AG04450 (cell line): ENCODE results near the gene PELI1. TPM values are rescaled to one million over a fixed set of nuclear protein-coding genes. Genes with fewer than 3 reads are reported as not detected.

Experiments used
- CTCF ChIA-PET: fragments of 300-600, 350-600 bp; formaldehyde crosslinking; extraction: SDS; loops from one replicate; lab custom pipeline; 2022; ENCODE audit warnings: antibody characterized with exemption, inconsistent platforms; lab: Charles Lee
- POLR2A ChIA-PET: fragments of 350-600 bp; formaldehyde crosslinking; extraction: SDS; loops from one replicate; lab custom pipeline; 2021; ENCODE audit warnings: antibody characterized with exemption, inconsistent platforms; lab: Yijun Ruan, JAX
- DNase-seq: peaks from one replicate; pipeline ENCODE4 v3.0.0-alpha.2; 2011; ENCODE audit warnings: low read depth, low spot score
- H3K27ac ChIP-seq: one replicate; pipeline ENCODE4 v1.5.1; 2012; ENCODE audit warnings: low read depth, low read length, control low read depth
- H3K27me3 ChIP-seq: one replicate; pipeline ENCODE4 v1.6.0; 2012; ENCODE audit warnings: low read length; ENCODE audit not compliant: control insufficient read depth, insufficient read depth
- H3K4me3 ChIP-seq: 2 replicates; pipeline ENCODE4 v1.5.1; 2011; ENCODE audit warnings: mild to moderate bottlenecking, low read depth, low read length, control low read depth
- H3K9me3 ChIP-seq: 2 replicates; pipeline ENCODE4 v1.5.1; 2012; ENCODE audit warnings: low read length; ENCODE audit not compliant: control insufficient read depth, insufficient read depth
- CTCF ChIP-seq: IDR thresholded peaks from 2 replicates; pipeline ENCODE4 v1.5.1; 2011; ENCODE audit warnings: low read depth, low read length, control low read depth, inconsistent platforms
- polyA plus RNA-seq: library from polyadenylated mRNA; depleted of rRNA; stranded (reverse); fragments of >200 nt; gene quantifications from 2 replicates; pipeline ENCODE4 v1.2.3, GENCODE V29; 2011

PELI1 gene
- polyA plus RNA-seq, 1 experiment, result 4.9 TPM

DNA sequence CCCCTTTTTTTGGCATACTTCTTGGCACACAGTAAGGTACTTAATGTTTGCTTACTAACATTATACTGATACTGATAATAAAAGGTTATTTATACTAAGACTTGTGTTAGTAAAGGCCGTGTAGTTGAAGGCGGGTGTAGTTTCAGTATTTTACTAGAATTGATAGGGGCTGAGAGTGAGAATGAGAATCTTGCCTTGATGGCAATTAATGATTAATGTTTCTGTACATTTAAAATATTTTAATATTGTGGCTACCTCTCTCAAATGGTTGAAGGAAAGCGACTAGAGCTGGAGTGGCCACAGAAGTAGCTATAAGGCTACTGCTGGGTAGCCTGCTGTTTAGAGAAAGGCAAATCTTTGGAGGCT lies 29.3 kb downstream of the PELI1 start:
- DNase-seq, result no peak
- ChIA-PET POLR2A (no interaction called here), CTCF (no interaction called here)
- Histone ChIP-seq H3K9me3 (no peaks in the 10 kb centered on the region), H3K27ac (no peak overlapping the region), H3K4me3 (no peak overlapping the region), H3K27me3 (no peaks in the 10 kb centered on the region)
- no peak for TF ChIP-seq CTCF

GRCh38 chr2:64114063-64114911 lies 29.9 kb downstream of the PELI1 start:
- POLR2A ChIA-PET, result no interaction called here
- Histone ChIP-seq H3K4me3 (no peak overlapping the region), H3K27ac (no peak overlapping the region), H3K9me3 (no peaks in the 10 kb centered on the region), H3K27me3 (no peaks in the 10 kb centered on the region)
- peak; percentile 20 for DNase-seq
- CTCF ChIA-PET, result no interaction called here
- no peak for TF ChIP-seq CTCF

GRCh38 chr2:64112016-64112415 lies 32.2 kb downstream of the PELI1 start:
- DNase-seq, result no peak
- Histone ChIP-seq H3K4me3 (no peak overlapping the region), H3K9me3 (no peaks in the 10 kb centered on the region), H3K27ac (no peak overlapping the region), H3K27me3 (no peaks in the 10 kb centered on the region)
- ChIA-PET POLR2A (interaction anchor here (0.6 kb wide), 1 partner anchor 125 kb away, joined by 3 read pairs; no protein-coding TSS in a partner anchor), CTCF (interaction anchor here (1.2 kb wide), 1 partner anchor 376 kb away, joined by 3 read pairs; no protein-coding TSS in a partner anchor)
- no peak for TF ChIP-seq CTCF

- CTCF ChIA-PET, result interaction anchor here (1.2 kb wide), 1 partner anchor 377 kb away, joined by 3 read pairs; no protein-coding TSS in a partner anchor
These were observed 32.8 kb downstream of the PELI1 start for GRCh38 chr2:64111426-64111825.

More at GRCh38 chr2:64111426-64111825, 32.8 kb downstream of the PELI1 start:
- Histone ChIP-seq H3K4me3 (no peak overlapping the region), H3K9me3 (no peaks in the 10 kb centered on the region), H3K27ac (no peak overlapping the region), H3K27me3 (no peaks in the 10 kb centered on the region)
- no peak for DNase-seq
- no peak for TF ChIP-seq CTCF
- POLR2A ChIA-PET, result no interaction called here
